Esophagus squamous epithelium (tissue), 4 donors: ENCODE data around the gene FGR.

Experiments used
- POLR2A ChIP-seq, 4 donors: fragments of 450-650 bp; IDR thresholded peaks; one replicate each; pipeline ENCODE4 v1.6.1; 2017; ENCODE audit warnings: antibody characterized with exemption in 4 of 4, mild to moderate bottlenecking in 4 of 4, moderate library complexity in 3 of 4
- TF ChIP-seq, protein P1 (sequence below), 6 experiments: fragments of 450-650 bp in 4 of 6; fragments of 200-600 bp in 2 of 6; sonication (generic) in 2 of 6; IDR thresholded peaks; one replicate each; pipeline ENCODE4 v1.5.1; 2016 to 2019; ENCODE audit warnings: antibody characterized with exemption in 6 of 6, mild to moderate bottlenecking in 4 of 6, moderate library complexity in 4 of 6

DNA sequence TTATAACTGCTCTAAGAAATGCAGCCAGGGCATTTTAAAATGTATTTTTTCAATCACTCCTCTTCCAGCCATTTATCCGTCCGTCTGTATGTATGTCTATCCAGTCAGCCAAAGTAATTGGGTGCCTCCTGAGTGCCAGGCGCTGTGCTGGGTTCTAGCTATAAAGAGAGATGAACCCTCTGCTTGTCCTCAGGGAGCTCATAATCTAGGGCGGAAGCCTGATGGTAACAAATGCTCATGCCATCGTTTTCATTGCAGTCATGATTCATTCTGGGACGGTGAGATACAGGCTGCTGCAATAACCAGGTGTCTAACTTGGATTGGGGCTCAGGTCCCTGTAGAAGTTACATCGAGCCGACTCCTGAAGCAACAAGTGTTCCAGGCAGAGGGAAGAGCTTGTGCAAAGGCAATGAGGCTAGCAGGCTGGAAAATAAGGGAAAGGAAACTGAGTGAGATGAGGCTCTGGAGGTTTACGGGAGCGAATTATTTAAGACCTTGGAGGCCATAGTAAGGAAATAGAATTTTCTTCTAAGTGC lies 25.4 kb upstream of the FGR start:
- TF ChIP-seq, protein P1, sequence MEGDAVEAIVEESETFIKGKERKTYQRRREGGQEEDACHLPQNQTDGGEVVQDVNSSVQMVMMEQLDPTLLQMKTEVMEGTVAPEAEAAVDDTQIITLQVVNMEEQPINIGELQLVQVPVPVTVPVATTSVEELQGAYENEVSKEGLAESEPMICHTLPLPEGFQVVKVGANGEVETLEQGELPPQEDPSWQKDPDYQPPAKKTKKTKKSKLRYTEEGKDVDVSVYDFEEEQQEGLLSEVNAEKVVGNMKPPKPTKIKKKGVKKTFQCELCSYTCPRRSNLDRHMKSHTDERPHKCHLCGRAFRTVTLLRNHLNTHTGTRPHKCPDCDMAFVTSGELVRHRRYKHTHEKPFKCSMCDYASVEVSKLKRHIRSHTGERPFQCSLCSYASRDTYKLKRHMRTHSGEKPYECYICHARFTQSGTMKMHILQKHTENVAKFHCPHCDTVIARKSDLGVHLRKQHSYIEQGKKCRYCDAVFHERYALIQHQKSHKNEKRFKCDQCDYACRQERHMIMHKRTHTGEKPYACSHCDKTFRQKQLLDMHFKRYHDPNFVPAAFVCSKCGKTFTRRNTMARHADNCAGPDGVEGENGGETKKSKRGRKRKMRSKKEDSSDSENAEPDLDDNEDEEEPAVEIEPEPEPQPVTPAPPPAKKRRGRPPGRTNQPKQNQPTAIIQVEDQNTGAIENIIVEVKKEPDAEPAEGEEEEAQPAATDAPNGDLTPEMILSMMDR (IDR thresholded peaks at IDR 0.05), result peak in 2 of 6 experiments; percentile 1 to 3
- TF ChIP-seq POLR2A (IDR thresholded peaks at IDR 0.05), result no peak
